GM12878 (cell line): ENCODE data around the gene SIKE1. TPM values are rescaled to one million over a fixed set of nuclear protein-coding genes. Genes with fewer than 3 reads are reported as not detected.

Experiments used
- ATF7 ChIP-seq: fragments of 450-650 bp; IDR thresholded peaks from 2 replicates; pipeline ENCODE4 v1.6.1; 2016; ENCODE audit warnings: low read depth, mild to moderate bottlenecking
- BCL11A ChIP-seq: IDR thresholded peaks from 2 replicates; pipeline ENCODE4 v1.6.1; 2011; ENCODE audit warnings: low read depth, low read length
- BHLHE40 ChIP-seq, 2 experiments: fragments of 450-650 bp in 1 of 2; IDR thresholded peaks; 2 replicates each; pipeline ENCODE4 v1.6.1; 2011 to 2017; ENCODE audit warnings: low read depth in 2 of 2, borderline replicate concordance in 1 of 2, improper control_type of control experiment in 1 of 2, low read length in 1 of 2, mild to moderate bottlenecking in 1 of 2
- BRCA1 ChIP-seq: IDR thresholded peaks from 2 replicates; pipeline ENCODE4 v1.6.1; 2011; ENCODE audit warnings: low read depth, low read length, improper control_type of control experiment
- CREM ChIP-seq: IDR thresholded peaks from 2 replicates; pipeline ENCODE4 v1.6.1; 2014; ENCODE audit warnings: antibody characterized with exemption, low read depth
- EP300 ChIP-seq, 2 experiments: fragments of 150-350 bp in 1 of 2; IDR thresholded peaks; 2 replicates each; pipeline ENCODE4 v1.6.1; 2011 to 2012; ENCODE audit warnings: low read depth in 2 of 2, low read length in 2 of 2, borderline replicate concordance in 1 of 2, improper control_type of control experiment in 1 of 2, inconsistent platforms in 1 of 2; ENCODE audit not compliant: control insufficient read depth in 1 of 2
- IKZF1 ChIP-seq: fragments of 450-650 bp; conservative IDR thresholded peaks from 2 replicates; pipeline ENCODE4 v1.6.1; 2017; ENCODE audit warnings: antibody characterized with exemption, mild to moderate bottlenecking
- IKZF2 ChIP-seq, 2 experiments: fragments of 450-650 bp; IDR thresholded peaks; 2 replicates each; pipeline ENCODE4 v1.6.1; 2017; ENCODE audit warnings: mild to moderate bottlenecking in 2 of 2, moderate library complexity in 2 of 2
- JUNB ChIP-seq: IDR thresholded peaks from 2 replicates; pipeline ENCODE4 v1.6.1; 2016; ENCODE audit warnings: antibody characterized with exemption, mild to moderate bottlenecking
- MEF2A ChIP-seq: IDR thresholded peaks from 2 replicates; pipeline ENCODE4 v1.6.1; 2011; ENCODE audit warnings: low read depth, mild to moderate bottlenecking, low read length, moderate library complexity; ENCODE audit not compliant: insufficient read depth
- MEF2B ChIP-seq: fragments of 450-650 bp; IDR thresholded peaks from 2 replicates; pipeline ENCODE4 v1.6.1; 2018; ENCODE audit warnings: mild to moderate bottlenecking, moderate library complexity; ENCODE audit not compliant: partially characterized antibody, poor library complexity, severe bottlenecking
- MXI1 ChIP-seq: fragments of 150-350 bp; IDR thresholded peaks from 2 replicates; pipeline ENCODE4 v1.6.1; 2011; ENCODE audit warnings: low read depth, mild to moderate bottlenecking, inconsistent platforms, low read length, improper control_type of control experiment
- NR2F1 ChIP-seq: fragments of 450-650 bp; conservative IDR thresholded peaks from 2 replicates; pipeline ENCODE4 v1.6.1; 2017; ENCODE audit warnings: mild to moderate bottlenecking
- RUNX3 ChIP-seq: IDR thresholded peaks from 2 replicates; pipeline ENCODE4 v1.6.1; 2012; ENCODE audit warnings: low read length, inconsistent platforms
- SIN3A ChIP-seq: IDR thresholded peaks from 2 replicates; pipeline ENCODE4 v1.6.1; 2012; ENCODE audit warnings: low read depth, low read length, improper control_type of control experiment
- SREBF2 ChIP-seq: IDR thresholded peaks from 2 replicates; pipeline ENCODE4 v1.6.1; 2012; ENCODE audit warnings: mild to moderate bottlenecking, low read length
- TBL1XR1 ChIP-seq: IDR thresholded peaks from 2 replicates; pipeline ENCODE4 v1.6.1; 2012; ENCODE audit warnings: low read depth, low read length, improper control_type of control experiment
- ZNF217 ChIP-seq: fragments of 450-650 bp; IDR thresholded peaks from 2 replicates; pipeline ENCODE4 v1.6.1; 2017; ENCODE audit warnings: antibody characterized with exemption, mild to moderate bottlenecking
- ZNF384 ChIP-seq: IDR thresholded peaks from 2 replicates; pipeline ENCODE4 v1.6.1; 2012; ENCODE audit warnings: low read depth, mild to moderate bottlenecking, low read length, improper control_type of control experiment, borderline replicate concordance
- ZNF622 ChIP-seq: fragments of 450-650 bp; IDR thresholded peaks from 2 replicates; pipeline ENCODE4 v1.6.1; 2017; ENCODE audit warnings: mild to moderate bottlenecking, inconsistent platforms
- polyA plus RNA-seq, 11 experiments: library from polyadenylated mRNA; depleted of rRNA in 4 of 11; unstranded in 6 of 11; stranded (reverse) in 5 of 11; fragments of >200 nt; fragmentation: Nextera tagmentation in 4 of 11; fragmentation: Illumina TruSeq in 1 of 11; extraction: Ambion mirVana in 4 of 11; extraction: Trizol in 1 of 11; gene quantifications; 1 replicate in 1 of 11; 2 replicates in 10 of 11; pipeline versions ENCODE4 v1.2.1 to v1.2.3, GENCODE V29; 2011 to 2016; ENCODE audit warnings: inconsistent platforms in 2 of 11, missing spikeins in 2 of 11, low read depth in 1 of 11
- total RNA-seq, 4 experiments: library from RNA; depleted of rRNA in 3 of 4; stranded (reverse); fragments of >200 nt in 3 of 4; fragmentation: Illumina TruSeq in 1 of 4; extraction: Trizol in 1 of 4; gene quantifications; 2 replicates each; pipeline versions ENCODE4 v1.2.1 to v1.2.3, GENCODE V29; 2013 to 2021
- TF ChIP-seq, protein P1 (sequence below): IDR thresholded peaks from 2 replicates; pipeline ENCODE4 v1.6.1; 2012; ENCODE audit warnings: low read depth, low read length, improper control_type of control experiment
- TF ChIP-seq, protein P2 (sequence below): fragments of 450-650 bp; formaldehyde crosslinking; IDR thresholded peaks from 2 replicates; pipeline ENCODE4 v1.4.0; 2022; ENCODE audit warnings: mild to moderate bottlenecking, moderate library complexity

The SIKE1 gene
- total and polyA plus RNA-seq, 10 of the 15 experiments (the other 5 are each of a cell fraction or from before 2014, with no cell fraction given), result 10.4 to 67.0 (median 45.5) TPM

DNA sequence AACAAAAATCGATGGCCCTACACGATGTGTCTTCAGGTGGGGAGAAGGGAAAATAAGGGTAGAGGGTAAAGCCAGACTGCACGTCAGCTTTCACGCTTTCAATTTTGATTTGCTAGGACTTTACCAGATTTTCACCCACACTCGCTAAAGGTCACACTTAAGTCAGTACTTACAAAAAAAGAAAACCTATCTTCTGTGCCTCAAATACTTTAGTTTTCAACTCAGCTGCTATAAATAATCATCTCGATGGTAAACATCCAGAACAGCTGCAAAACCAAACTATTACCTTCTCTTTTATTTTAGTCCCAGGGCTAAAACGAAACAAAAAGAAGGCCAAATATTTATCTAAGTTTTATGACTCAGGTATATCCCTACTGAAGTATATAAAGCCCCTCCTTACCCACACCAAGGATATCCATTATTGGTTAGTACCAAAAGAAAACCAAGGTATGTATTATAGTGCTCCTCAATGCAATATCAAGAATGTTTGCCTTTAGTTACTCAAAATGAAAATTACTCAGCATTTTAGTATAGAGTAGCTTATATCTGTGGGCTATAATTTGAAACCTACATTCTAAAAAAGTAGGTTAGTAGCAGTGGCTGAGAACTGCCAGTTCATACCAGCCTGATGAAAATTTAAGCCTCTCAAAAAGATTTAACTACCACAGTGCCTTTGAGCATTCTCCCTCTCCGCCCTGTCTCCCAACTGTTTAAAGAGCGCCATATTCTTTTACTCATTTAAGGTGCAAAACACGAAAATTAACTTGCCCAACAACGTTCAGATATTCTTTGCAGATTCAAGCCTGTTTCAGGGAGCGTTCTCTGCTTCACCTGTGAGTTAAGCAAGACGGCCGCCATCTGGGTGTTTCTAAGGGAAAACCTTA lies 24.2 kb downstream of the SIKE1 start (continued):
- peak in 1 of 2 experiments; percentile 32; a peak in 1 of 4 replicates for TF ChIP-seq EP300 (IDR thresholded peaks at IDR 0.05; ENCODE audit: borderline replicate concordance in 1 of 2, control insufficient read depth in 1 of 2, low read depth in 2 of 2, low read length in 2 of 2)
- peak in 1 of 2 experiments; percentile 32; a peak in 1 of 4 replicates for TF ChIP-seq IKZF2 (IDR thresholded peaks at IDR 0.05)
- peak; percentile 52 for TF ChIP-seq CREM
- no peak for TF ChIP-seq ZNF622
- 0 out of 2 replicates have a peak, but pooled peaks have one; percentile 5 for TF ChIP-seq BCL11A
- TF ChIP-seq RUNX3, result peak; percentile 79
- TF ChIP-seq SREBF2, result no peak
- 0 out of 4 replicates have a peak, but pooled peaks have one; percentile 9 to 40 for TF ChIP-seq BHLHE40 (IDR thresholded peaks at IDR 0.05; ENCODE audit: borderline replicate concordance in 1 of 2, low read depth in 2 of 2, low read length in 1 of 2)
- TF ChIP-seq IKZF1, result no peak; the same call in 1 of the 2 replicates
- TF ChIP-seq ZNF384, result 0 out of 2 replicates have a peak, but pooled peaks have one; percentile 17
- TF ChIP-seq JUNB, result peak; percentile 40; the same call in 1 of the 2 replicates
- TF ChIP-seq MEF2A, result peak; percentile 89
- peak; percentile 82 for TF ChIP-seq MEF2B
- peak; percentile 87 for TF ChIP-seq ATF7
- peak; percentile 84 for TF ChIP-seq NR2F1
- no peak for TF ChIP-seq ZNF217
- peak; percentile 65 for TF ChIP-seq MXI1
- TF ChIP-seq, protein P1, sequence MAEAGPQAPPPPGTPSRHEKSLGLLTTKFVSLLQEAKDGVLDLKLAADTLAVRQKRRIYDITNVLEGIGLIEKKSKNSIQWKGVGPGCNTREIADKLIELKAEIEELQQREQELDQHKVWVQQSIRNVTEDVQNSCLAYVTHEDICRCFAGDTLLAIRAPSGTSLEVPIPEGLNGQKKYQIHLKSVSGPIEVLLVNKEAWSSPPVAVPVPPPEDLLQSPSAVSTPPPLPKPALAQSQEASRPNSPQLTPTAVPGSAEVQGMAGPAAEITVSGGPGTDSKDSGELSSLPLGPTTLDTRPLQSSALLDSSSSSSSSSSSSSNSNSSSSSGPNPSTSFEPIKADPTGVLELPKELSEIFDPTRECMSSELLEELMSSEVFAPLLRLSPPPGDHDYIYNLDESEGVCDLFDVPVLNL, result no peak
- no peak for TF ChIP-seq SIN3A
- peak; percentile 76; the same call in 1 of the 2 replicates for TF ChIP-seq TBL1XR1
- TF ChIP-seq BRCA1, result no peak
- TF ChIP-seq, protein P2, sequence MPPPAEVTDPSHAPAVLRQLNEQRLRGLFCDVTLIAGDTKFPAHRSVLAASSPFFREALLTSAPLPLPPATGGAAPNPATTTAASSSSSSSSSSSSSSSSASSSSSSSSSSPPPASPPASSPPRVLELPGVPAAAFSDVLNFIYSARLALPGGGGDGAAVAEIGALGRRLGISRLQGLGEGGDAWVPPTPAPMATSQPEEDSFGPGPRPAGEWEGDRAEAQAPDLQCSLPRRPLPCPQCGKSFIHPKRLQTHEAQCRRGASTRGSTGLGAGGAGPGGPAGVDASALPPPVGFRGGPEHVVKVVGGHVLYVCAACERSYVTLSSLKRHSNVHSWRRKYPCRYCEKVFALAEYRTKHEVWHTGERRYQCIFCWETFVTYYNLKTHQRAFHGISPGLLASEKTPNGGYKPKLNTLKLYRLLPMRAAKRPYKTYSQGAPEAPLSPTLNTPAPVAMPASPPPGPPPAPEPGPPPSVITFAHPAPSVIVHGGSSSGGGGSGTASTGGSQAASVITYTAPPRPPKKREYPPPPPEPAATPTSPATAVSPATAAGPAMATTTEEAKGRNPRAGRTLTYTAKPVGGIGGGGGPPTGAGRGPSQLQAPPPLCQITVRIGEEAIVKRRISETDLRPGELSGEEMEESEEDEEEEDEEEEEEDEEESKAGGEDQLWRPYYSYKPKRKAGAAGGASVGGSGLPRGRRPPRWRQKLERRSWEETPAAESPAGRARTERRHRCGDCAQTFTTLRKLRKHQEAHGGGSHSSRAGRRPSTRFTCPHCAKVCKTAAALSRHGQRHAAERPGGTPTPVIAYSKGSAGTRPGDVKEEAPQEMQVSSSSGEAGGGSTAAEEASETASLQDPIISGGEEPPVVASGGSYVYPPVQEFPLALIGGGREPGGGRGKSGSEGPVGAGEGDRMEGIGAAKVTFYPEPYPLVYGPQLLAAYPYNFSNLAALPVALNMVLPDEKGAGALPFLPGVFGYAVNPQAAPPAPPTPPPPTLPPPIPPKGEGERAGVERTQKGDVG, result no peak
